GM19328 (cell line): Measurements from ENCODE around the gene LIMS3.
"Not testable (repeated sequence)": the region's sequence is repeated elsewhere in the genome, so short reads cannot be mapped to it uniquely, and the experiment has no call there.

Source experiments
- ATAC-seq: cut with Tn5 transposase; IDR thresholded peaks from one replicate; pipeline ENCODE4 v1.9.1; 2021; ENCODE audit warnings: mild to moderate bottlenecking, moderate library complexity; ENCODE audit not compliant: unreplicated experiment

Gene LIMS3

GRCh38 chr2:109921543-109922384 is 23.3 kb downstream of the LIMS3 start:
- not testable (repeated sequence) for ATAC-seq

DNA sequence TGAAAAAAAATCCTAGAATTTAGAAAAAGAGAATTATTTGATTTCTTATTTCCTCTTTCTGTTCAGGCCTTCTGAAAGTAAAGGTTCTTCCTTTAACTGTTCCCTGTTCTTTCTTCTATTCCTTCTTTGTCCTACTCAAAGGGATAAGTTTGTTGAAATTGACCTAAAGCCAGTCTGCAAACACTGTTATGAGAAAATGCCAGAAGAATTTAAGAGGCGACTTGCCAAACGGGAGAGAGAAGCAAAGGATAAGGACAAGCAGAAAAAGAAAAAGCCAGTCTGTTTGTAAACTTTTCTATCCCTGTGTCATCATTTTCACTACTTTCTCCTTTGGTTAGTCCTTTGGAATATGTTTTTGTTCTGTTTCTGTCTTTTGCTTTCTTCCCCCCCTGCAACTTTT is 26.0 kb downstream of the LIMS3 start:
- ATAC-seq: not testable (repeated sequence)

DNA sequence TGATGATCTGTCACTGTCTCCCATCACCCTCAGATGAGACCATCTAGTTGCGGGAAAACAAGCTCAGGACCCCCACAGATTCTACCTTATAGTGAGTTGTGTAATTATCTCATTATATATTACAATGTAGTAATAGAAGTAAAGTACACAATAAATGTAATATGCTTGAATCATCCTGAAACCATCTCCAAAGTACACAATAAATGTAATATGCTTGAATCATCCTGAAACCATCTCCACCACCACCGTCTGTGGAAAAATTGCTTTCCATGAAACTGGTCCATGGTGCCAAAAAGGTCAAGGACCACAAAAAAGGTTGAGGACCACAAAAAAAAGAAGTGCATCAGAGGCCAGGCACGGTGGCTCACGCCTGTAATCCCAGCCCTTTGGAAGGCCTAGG is 29.3 kb downstream of the LIMS3 start:
- not testable (repeated sequence) for ATAC-seq

GRCh38 chr2:109929222-109929621 is 30.7 kb downstream of the LIMS3 start:
- not testable (repeated sequence) for ATAC-seq

GRCh38 chr2:109936534-109936933 is 38.0 kb downstream of the LIMS3 start:
- not testable (repeated sequence) for ATAC-seq

DNA sequence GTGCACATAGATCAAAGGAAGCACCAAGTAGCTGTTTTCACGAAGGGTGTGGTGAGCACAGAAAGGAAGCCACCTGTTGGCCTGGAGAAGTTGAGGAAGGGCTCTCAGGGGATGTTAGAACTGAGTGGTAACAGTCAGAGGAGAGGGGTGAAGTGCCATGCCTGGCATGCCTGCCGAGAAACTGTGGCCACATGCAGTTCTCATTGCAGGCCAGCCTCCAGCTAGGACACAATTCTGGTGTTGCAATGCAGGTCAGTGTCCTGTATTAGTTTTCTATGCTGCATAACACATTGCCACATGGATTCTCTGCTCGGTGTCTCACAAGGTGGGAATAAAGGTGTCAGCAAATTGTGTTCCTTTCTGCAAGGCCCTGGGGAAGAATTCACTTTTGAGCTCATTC is 46.9 kb downstream of the LIMS3 start:
- not testable (repeated sequence) for ATAC-seq

DNA sequence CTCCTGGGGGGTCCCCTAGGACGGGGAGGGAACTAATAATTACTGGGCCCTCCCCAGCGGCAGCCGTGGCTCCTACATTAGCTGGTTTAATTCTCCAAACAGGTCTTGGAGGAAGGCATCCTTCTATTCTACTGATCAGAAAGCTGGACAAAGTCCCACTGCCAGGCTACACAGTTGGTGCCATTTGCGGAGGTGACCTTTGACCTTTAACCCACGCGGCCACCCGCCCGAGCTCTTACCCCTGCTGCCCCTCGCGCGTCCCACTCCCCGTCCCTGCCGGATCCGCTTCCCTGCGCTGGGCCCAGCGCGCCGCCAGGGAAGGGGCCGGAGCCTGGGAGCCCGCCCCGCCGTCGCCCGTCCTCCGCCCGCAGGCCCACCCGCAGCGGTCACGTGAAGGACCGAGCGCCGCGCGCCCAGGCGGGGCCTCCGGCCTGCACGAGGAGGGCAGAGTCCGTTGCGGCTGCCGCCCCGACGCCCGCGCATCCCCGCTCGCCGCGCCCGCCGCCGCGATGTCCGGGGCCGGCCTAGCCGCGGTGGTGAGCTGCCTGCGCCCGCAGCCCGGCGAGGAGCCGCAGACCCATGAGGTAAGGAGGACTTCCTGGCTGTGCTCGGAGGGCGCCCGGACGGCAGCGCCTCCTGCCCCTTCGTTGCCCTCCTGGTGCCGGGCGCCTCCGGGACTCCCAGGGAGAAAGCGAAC is 48.9 kb downstream of the LIMS3 start:
- ATAC-seq: not testable (repeated sequence)

DNA sequence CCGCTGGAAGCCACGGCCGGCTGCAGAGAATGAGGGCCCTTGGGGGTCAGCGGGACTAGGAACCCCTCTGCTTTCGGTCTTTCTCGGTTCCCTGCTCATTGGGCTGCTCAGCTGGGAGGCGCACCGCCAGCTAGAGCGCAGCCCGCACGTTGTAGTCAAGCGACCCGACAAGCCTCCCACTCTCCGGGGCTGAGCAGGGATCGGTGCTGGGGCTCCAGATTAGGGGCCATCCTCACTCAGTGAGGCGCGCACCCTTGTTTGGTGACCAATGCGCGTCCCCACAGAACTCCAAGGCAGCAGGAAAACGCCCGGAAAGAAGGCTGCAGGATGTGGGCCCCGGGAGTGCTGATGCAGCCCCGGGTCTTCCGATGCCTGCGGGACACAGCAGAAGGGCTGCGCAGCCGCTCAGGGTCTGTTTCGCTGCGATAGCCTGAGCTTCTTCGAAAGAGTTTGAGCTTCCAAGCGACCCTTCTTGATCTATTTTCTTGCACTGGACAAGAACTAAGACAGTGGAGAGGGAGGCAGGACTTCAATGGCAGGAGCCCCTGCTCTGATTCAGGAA is 49.6 kb downstream of the LIMS3 start:
- ATAC-seq: not testable (repeated sequence)

GRCh38 chr2:109950146-109950843 is 51.8 kb downstream of the LIMS3 start:
- ATAC-seq: not testable (repeated sequence)

DNA sequence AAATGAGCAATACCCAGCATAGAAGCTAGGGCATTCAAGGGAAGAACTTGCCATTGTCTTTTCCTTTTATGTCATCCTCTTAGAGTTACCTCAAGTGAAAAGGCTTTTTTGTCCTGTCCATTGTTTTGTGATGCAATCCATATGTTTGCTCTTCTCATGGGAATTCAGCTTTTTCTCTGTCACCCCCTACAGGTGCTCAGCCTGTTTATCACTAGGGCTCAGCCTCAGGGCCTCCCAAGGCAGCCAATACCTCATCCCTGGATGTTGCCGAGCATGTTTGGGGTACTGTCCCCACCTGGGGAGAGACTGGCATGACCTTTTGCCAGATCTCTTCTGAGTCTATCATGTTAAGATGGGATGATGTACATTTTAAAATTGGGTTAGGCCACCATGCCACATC is 65.5 kb downstream of the LIMS3 start:
- not testable (repeated sequence) for ATAC-seq

DNA sequence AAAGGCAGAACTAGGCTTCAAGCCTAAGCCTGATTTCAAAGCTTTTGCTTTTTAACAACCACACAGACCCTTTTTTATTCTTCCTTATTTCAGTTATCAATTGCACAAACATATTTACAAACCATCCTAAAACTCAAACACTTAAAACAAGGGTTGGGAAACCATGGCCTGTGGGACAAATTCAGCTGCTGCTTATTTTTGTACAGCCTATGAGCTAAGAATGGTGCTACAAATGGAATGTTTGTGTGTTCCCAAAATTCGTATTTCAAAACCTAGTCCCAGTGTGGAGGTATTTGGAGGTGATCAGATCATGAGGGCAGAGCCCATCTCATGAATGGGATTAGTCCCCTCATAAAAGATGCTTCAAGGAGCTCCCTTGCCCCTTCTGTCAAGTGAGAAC is 67.0 kb downstream of the LIMS3 start:
- not testable (repeated sequence) for ATAC-seq

- ATAC-seq: not testable (repeated sequence)
These were observed 67.7 kb downstream of the LIMS3 start for GRCh38 chr2:109966107-109966736.

DNA sequence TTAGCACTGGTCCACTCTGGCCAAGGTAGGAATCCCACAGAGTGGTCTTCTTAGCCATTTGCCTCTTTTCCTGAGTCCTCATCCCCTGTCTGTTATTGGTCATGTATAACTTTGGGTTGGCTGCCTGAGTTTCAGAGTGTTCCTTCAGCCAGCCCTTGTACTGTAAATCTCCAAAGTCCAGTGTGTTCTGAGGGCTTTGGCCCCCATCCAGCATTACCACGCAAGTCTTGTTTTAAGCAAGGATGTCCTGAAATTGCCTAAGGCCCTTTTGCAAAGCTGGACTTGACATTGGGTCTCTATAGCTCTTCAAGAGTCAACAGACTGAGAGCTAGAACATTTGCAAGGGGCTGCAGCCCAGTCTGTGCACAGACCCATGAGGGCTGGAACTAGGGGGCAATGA is 68.4 kb downstream of the LIMS3 start:
- not testable (repeated sequence) for ATAC-seq

GRCh38 chr2:109969864-109970263 is 71.4 kb downstream of the LIMS3 start:
- not testable (repeated sequence) for ATAC-seq

DNA sequence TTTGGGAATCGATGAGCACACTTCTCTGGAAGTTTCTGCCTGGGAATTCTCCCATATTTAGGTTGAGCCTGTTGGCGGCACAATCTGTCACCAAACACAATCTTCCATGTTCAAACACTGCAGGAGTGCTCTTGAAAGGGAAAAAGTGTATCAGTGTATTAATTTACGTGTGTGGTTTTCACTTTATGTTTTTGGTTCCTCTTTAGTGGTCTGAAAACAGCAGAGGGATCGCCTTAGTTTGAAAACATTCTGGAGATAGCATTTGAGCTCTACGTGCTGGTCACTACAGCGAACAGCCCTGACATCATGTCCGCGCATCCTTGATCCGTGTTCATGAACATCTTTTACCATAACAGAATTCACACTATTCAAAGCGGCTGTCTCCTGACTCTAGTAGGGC is 73.2 kb downstream of the LIMS3 start:
- ATAC-seq: not testable (repeated sequence)
